ENCODE results near the gene HMCN1.

HMCN1 gene

DNA sequence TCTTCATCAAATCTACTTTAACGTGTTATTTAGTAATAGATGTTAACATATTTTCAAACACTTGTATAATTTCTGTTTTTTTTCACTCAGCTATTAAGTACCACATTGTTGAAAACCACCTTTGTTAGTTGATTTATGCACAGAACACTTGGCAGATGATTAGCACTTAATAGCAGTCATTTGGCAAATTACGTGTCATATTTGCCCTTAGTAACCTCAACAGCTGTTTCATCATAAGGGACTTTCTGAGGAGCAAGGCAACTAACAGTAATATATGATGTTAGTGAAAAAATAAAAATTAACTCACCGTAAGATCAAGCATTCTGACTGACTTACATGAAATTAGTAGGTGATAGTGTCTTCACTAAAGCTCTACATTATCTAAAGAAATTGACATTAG lies 186.4 kb downstream of the HMCN1 start:
- DNase-seq = peak; percentile 73

DNA sequence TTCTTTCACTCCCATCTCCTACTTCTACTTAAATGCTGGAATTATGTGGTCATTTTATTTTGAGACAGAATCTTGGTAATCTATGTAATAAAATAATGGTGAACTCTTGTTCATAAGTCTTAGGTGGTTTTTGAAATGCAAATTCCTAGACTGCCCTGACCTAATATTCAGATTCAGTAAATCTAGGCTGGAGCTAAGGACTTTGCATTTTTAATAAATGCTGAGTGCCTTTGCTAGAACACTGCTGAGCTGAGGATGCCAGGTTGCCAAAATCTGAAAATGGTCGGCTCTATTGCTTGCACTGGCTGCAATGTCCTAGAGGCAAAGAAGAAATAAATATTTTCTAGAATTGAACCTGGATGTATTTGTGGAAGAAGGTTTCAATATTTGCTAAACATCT lies 187.4 kb downstream of the HMCN1 start:
- DNase-seq = no peak

DNA sequence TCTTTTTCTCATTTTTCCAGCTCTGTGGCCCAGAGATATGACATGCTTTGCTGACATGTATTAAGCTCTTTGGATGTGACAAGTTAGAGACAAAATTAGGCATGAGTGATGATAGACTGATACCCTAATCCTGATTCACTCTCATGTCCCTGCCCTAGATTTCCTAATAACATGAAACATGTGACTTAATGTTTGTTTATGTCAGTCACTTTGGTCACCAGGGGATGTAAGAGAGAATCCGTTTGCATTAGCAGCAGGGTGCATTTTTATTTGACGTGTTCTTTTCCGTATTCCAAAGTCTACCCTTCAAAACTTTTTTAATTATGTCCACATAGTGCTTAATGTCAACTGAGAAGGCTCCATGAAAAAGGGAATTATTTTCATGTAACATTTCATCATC lies 192.4 kb downstream of the HMCN1 start:
- DNase-seq = no peak

DNA sequence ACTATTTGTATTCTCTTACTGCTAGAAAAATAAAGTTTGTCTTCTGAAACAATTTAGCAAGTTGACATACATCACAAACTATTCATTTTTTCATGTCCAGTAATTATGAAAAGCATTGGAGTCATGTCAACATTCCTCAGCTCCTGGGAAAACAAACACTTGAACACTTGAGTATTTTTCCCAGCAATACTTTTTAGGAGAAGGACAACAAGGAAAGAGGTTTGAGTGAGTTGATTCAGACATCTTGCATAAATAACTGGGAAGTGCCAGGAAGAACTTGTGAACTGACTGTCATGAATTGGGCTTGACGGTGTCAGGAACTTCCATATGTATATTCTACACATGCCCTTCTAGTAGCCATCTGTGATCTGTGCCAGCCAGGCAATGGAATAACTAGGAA lies 195.6 kb downstream of the HMCN1 start:
- DNase-seq = no peak

DNA sequence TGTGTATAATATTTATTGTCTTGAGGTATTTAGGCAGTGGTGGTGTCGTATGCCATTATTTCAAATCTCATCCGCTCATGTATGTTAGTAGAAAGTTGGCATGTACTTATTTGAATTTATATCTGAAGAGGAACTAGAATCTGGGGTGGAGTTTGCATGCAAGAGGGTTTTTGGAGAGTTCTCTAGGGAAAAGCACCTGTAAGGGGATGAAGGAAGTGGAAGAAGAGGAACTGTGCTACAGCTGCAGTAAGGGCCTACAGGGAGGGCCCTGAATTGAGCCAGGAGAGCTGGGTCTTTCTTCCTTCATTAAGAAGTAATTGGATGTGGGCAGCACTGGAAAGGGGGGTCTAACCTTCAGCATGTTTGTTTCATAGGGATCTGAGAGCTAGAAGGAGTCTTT lies 197.2 kb downstream of the HMCN1 start:
- DNase-seq = no peak

DNA sequence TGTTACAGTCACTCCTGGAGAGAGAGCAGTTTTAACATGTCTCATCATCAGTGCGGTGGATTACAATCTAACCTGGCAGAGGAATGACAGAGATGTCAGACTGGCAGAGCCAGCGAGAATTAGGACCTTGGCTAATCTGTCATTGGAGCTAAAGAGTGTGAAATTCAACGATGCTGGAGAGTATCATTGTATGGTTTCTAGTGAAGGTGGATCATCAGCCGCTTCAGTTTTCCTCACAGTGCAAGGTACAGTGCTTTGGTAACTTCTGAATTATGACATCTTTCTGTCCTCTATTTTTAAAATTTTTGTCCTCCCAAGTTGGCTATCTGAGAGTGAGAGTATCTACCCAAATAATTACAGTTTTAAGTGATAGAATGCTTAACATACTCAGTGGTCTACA lies 199.4 kb downstream of the HMCN1 start:
- DNase-seq = no peak

DNA sequence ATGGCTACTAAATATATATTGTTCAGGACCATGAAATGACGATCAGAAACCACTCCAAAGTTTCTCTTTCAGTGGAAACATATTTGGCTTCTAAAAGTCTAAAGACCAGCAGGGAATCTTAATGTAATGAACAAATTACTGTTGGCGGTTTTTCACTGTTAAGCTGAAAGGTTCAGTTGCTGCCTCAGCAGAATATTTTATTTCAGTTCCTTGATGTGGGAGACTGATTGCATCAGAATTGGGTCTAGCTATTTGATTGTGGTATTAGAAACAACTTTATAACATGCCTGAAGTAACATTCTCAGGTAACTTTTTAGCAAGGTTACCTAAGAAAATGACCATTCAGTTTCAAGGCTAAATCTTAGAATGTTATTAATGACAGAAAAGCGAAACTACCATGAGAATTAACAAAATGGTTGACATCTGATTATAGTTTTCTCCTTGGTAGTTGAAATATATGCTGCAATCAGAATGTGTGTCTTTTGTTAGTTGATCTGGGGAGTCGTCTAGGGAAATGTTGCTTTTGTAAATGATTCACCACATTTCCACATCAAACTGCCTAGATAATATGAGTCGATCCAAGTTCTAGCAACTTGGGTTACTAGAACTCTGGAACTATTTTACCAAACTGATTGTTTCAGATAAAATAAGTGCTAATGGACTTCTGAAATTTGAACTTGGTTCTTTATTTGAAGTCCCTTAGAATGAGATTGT lies 200.4 kb downstream of the HMCN1 start:
- DNase-seq = no peak

DNA sequence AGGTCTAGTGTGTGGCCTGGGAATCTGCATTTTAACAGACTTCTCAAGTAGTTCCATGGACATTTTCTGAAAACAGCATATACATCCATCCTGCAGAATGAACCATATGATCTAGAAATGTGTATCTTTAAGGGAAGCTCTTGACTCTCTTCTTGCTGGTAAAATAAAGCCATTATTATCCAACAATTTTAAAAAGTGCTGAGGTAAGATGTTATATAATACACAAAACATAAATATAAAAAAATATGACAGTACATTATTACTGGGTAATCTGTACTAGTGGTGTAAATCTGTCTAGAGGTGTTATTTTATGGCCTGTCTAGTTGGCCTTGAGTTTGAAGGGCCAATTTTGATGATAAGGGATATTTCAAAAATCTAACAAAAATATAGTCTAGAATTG lies 201.2 kb downstream of the HMCN1 start:
- DNase-seq = no peak

DNA sequence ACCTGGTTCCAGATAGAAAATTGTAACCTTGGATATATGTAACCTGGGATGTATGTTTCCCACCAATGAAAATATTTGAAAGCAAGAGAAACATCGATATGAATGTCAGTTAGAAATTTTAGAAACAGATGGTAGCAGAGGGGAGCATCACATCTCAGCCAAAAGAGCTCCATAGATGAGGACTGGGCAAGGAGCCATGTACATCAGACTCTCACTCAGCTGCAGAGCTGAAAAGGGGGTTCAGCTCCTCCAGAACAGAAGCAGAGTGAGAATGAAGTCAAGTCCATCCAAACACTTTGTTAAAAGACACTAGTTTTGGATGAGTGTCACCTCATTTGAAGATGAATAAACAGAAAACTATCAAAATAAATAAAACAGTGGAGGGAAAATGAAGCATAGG lies 202.4 kb downstream of the HMCN1 start:
- no peak for DNase-seq

DNA sequence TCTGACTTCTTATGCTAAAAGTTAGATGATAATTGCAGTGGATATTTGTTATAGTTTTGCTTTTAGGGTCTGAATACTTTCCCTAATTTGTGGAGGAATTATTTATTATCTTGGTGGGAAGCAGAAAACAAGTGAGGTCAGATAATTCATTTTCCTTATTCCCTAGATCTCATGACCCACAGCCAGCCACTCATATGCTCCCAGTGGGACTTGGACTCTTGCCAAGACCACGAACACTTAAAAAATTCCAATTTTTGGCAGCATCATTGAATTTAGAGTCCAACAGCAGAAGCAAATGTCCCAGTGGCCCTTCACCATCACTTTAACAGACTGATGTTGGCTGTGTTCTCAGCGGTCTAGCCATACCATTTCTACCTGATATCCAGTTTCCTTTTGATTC lies 204.2 kb downstream of the HMCN1 start:
- no peak for DNase-seq

DNA sequence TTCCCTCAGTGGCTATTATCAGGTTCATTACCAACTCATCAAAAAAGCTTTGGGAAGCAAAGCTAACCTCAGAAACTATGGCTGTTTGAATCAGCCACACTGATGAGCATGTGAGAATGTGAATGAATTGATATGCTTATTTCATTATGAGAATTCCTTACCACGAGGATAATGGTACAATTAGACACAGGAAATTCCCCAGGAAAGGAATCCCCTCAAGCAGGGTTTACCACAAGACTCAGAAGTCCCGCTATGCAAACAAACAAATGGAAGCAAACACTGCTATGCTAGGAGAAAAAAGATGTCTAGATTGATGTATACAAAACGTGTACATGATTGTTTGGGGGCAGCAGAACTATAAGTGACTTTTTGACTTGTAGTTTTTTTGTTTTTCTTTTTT lies 205.0 kb downstream of the HMCN1 start:
- no peak for DNase-seq

DNA sequence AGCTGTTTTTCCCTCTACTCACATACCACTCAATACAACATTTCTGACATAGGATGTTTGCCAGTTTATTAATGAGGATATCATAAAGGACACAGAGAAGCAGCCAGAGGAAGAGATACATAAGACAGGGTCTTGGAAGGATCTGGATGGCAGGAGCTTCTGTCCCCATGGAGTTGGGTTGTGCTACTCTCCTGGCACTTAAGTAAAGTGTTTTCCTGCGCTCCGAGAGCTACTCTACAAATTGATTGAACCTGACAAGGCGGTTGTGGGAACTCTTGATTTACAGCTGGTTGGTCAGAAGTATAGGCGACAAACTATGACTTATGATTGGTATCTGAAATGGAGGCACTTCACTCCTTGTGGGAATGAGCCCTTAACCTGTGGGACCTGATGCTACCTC lies 208.8 kb downstream of the HMCN1 start:
- no peak for DNase-seq

DNA sequence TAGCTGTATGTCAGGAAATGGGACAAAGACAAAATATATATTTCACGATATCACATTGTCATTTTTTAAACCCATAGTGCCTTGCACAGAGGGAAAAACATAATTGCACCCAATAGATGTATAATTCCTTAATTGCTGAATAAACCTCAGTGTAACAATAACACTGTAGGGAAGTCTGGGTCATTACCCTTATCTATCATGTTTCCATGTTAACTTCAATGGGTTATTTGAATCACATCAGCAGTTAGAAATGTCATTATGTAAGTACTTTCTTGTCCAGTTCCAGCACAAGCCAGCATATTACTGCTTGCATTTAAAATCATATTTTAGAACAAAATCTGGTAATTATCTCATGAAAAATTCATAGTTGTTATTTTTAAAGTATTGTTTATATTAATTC lies 222.7 kb downstream of the HMCN1 start:
- DNase-seq = no peak

DNA sequence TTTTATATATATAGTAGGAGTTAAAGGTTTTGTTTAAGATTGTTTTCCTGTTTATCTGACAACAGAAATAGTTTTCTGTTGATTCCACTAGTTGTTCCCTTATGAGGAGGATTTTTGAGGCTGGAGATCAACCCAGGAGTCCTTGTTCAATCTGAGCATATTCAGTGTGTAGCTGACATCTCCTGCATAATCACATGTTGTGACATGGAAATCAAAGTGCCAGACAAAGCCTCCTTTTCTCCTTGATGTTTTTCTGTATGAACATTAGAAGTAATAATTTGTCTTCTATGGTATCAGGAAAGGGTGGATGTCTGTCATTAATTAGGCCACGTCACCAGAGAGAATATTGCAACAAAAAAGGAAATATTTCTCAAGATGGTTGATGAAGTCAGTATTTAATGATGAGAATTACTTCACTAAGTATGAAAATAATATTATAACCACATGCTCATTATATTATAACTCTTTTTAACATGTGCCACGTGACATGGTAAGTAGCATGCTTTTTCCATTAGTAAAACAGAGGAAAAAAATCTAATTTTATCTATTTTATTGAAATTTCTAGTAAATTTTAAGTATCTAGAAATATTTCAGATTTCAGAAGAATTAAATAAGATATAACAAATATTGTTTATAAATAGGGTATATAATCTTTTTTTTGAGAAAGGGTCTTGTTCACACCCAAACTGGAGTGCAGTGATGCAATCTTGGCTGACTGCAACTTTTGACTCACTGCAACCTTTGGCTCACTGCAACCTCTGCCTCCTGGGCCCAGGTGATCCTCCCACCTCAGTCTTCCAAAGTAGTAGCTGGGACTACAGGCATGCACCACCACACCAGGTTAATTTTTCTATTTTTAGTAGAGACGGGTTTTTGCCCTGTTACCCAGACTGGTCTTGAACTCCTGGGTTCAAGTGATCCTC lies 223.5 kb downstream of the HMCN1 start:
- DNase-seq = no peak

DNA sequence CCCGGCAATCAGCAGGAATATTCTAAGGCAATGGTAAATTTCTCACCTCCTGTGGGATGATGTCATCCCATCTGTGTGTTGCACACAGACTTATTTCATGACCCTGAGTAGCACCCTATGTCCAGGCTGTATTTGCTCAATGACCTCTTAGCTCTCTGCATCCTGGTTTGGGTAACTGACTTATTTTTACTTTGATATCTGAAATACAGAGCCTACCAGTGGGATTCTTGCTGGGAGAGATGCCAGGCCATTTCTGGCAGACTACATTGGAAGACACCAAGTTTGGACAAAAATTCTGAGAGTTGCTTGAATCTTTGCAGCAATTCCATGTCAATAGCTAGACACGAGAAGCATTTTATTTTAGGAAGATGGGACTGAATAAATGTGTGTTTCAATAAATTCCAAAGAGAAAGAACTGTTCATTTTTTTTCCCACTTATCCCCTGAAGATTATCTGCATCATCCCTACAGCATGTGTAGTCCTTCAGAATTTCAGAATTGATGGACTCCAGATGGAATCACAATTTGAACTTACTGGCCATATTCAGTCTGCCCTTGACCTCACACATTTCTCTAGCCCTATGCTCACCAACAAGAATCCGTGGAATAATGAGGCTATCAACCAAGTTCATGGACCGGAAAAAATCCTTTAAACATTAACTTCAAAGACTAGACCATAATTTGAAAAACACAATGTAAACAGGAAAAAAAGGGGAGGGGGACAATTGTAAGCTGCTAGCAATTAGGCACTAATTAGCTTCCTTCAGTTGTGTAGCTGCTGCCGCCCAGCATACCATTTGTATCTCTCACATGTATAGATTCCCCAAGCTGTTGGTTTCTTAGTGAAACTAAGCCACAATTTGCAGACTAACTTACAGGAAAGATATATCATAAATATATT lies 226.5 kb downstream of the HMCN1 start:
- no peak for DNase-seq

DNA sequence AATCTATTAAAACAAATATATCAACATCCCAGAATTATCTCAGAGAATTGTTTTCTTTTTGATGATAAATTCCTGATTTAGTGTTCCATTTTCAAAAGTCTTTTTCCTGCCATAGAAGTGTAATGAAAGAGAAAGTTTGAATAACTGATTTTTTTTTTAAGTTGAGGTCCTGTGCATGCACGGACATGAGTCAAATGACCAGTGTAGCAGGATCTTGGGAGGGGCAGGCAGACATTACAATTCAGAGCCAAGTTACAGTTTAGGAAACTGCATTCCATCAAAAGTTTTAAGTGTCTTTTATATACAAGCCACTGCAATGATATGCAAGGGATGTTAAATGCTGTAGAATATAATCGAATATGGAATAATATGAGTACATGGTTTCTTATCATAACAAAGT lies 227.5 kb downstream of the HMCN1 start:
- DNase-seq = no peak

DNA sequence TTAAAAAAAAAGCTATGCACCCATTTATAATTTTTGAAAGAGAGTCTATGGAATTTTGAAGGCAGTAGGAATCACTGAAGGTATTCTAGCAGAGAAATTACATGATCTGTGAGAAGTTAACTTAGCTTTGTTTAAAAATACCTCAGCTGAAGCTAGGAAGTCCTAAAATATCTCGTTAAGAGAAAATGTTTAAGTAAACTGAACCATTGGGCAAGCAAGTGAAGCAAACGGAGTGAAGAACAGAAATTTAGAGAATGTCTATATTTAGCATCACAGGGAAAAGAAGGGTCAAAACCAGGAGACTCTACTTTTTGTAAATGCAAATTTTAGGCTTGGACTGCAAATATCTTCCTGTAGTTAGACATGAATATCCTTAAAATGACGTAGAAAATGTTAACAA lies 230.8 kb downstream of the HMCN1 start:
- no peak for DNase-seq

DNA sequence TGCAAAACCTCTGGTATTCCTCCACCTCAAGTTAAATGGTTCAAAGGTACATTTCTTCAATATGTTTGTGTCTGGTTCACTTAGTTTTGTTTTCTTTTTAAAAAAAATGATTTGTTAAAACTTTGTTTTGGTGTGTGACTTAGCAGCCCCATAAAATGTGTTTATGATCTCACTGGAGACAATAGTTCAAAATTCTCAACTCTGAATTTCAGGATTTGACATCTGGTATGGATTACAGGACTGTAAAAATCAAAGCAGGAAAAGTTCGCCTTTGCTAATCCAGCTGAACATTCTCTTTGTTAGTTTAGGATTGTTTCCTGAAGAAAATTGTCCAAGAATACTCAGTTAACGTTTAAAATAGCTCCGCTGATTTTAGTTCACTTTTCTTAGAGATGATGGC lies 231.7 kb downstream of the HMCN1 start:
- DNase-seq = no peak

DNA sequence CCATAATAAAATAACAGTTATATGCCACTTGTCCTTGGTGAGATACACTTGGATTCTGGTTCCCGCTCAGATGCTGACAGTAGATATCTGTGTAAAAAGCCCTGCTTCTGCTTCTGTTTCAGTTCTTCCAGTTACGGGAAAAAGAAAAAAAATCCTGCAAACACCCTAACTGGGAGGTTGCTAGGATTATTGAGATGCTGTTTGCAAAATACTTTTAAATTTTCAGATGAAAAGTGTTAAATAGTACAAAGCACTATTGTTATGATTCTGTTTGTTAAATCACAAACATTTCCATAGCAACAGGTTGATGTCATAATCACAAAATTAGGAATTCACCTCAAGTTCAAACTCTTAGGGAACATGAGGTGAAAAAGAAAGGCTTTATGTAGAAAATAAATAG lies 232.3 kb downstream of the HMCN1 start:
- DNase-seq = no peak

DNA sequence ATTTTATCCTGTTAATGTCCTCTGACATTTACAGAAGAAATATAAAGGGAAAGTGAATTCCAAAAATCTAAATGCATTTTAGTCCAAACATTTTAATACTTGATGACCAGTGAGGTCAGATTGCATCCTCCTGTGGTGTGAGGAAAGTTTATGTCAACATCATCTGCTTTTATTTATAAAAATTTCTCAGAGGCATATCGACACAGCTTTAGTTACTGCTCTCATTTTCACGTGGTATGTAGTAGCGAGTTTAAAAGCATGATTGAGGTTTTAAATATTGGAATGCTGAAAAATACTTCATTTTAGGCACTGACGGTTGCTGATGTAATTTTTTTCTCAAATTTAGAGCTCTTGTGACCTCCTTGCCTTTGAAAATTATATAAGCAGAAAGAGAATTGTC lies 234.8 kb downstream of the HMCN1 start:
- no peak for DNase-seq

DNA sequence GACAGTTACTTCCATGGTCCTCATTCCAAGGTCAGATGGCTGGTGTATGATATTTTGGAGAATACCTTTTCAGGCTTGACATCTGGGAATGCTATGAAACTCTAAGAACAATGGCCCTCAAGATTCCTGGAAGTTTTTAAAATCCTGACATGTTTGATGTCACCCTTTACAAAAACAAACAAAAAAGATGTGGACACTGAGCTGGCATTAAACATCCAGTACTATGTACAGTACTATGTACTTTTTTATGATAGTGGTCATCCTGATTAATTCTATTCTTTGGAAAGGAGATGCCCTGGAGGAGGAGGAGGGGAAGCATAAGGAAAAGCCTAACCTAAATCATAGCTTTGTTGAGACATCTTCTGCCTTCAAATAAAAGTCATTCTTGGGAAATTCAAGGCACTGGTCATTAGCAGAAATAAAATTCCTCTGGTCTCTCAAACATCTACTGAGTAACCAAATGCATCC lies 235.4 kb downstream of the HMCN1 start:
- no peak for DNase-seq

DNA sequence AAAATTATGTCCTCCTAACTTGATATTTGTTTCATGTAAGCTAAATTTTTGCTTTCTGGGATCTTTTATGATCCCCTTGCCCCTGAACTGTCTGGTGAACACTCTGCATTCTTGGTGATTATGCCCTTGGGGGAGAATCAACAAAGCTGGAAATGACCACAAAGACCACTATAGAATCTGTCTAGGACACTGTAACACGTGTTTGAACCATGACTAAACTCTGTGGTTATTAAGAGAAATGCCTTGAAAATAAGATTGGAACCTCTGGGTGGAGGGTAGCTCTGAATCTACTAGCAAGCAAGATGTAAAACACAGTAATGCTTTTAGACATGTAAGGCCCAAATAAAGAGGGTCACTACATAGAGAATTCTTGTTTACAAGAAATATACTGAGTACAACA lies 237.5 kb downstream of the HMCN1 start:
- DNase-seq = no peak

DNA sequence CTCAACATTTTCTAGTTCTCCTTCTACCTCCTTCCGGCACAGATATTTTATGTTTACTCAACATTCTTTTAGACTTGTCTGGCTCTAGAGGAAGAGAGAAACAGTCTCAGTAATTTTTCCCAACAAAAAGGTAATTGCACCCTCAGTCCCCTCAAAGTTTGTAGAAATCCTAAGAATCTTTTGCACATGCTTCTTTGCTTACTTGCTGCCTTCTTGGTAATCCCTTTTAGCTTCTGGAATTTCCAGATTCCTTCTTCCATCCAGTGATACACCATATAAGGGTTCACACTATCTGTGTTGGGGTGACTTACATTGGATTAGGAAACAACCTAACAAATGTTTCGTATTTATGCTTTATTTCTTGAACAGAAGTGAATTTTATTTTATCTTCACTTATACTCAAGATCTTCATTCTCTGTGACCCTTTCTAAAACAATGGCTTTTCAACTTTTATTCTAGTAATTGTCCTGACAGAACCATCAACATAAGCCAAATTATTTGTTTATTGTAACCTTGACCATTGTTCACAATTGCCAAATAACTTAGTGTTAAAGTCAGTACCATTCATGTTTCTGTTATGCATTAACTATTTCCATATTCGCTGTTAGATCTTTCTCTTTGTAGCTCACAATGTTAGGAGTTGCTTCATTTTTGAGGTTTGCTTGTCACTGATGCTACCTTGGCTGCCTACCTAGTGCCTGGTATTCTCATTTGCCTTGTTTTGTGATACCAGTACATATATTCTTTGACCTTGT lies 238.1 kb downstream of the HMCN1 start:
- DNase-seq = no peak
